Left lung (tissue), 10 donors: Measurements from ENCODE around the gene CALN1. TPM values are rescaled to one million over a fixed set of nuclear protein-coding genes. Genes with fewer than 3 reads are reported as not detected.

Experiments used
- ATAC-seq: fragments of 200-7000 bp; cut with Tn5 transposase; one replicate; pipeline ENCODE4 v1.9.1; 2020; ENCODE audit warnings: moderate library complexity
- DNase-seq, 4 donors: peaks; one replicate each; pipeline ENCODE4 v3.0.0-alpha.2; 2013 to 2020
- H3K27ac ChIP-seq, 2 donors: fragments of 200-600 bp; sonication (generic) in 1 of 2; one replicate each; pipeline versions ENCODE4 v1.5.0 to v1.8.0; 2020 to 2021
- H3K27me3 ChIP-seq, 2 donors: fragments of 200-600 bp; sonication (generic) in 1 of 2; one replicate each; pipeline versions ENCODE4 v1.5.0 to v1.8.0; 2020 to 2021
- H3K36me3 ChIP-seq, 2 donors: fragments of 200-600 bp; sonication (generic) in 1 of 2; one replicate each; pipeline versions ENCODE4 v1.5.0 to v1.8.0; 2020 to 2021
- H3K4me1 ChIP-seq, 2 donors: fragments of 200-600 bp; one replicate each; pipeline ENCODE4 v1.8.0; 2021
- H3K4me3 ChIP-seq, 2 donors: fragments of 200-600 bp; sonication (generic) in 1 of 2; one replicate each; pipeline versions ENCODE4 v1.5.0 to v1.8.0; 2020 to 2021; ENCODE audit warnings: mild to moderate bottlenecking in 1 of 2
- H3K9me3 ChIP-seq, 2 donors: fragments of 200-600 bp; sonication (generic) in 1 of 2; one replicate each; pipeline versions ENCODE4 v1.5.0 to v1.8.0; 2020 to 2021
- CTCF ChIP-seq, 2 donors: fragments of 200-600 bp; sonication (generic) in 1 of 2; IDR thresholded peaks; one replicate each; pipeline versions ENCODE4 v1.5.0 to v1.8.0; 2021; ENCODE audit warnings: antibody characterized with exemption in 2 of 2
- intact Hi-C, 2 donors: fragments of 100-400 bp; cut with DNase I; formaldehyde crosslinking; loops; one replicate each; pipeline versions ENCODE4 v1.11.2 to v1.14.2; 2022
- polyA plus RNA-seq, 6 donors: library from polyadenylated mRNA; unstranded; fragments of 120-200 nt; gene quantifications; one replicate each; pipeline ENCODE4 v1.2.1, GENCODE V29; 2013; ENCODE audit not compliant: insufficient read length in 6 of 6
- total RNA-seq, 2 donors: library from RNA; stranded (reverse); fragmentation: NEBNext Ultra II Directional; extraction: Animal tissue kit (Norgen Biotek cat#: 25700); gene quantifications; one replicate each; pipeline ENCODE4 v1.2.1, GENCODE V29; 2021
- donor health status: DM: no; HTN: yes; CAD: no.
- donor health status: DM: no; HTN: no; CAD: no.

Gene CALN1
- total and polyA plus RNA-seq, 8 donors, result 0.10 to 0.52 (median 0.26) TPM; not detected in 2

GRCh38 chr7:71777278-71777677 is 634.9 kb downstream of the CALN1 start:
- TF ChIP-seq CTCF (IDR thresholded peaks at IDR 0.05), result no peak
- ATAC-seq (no peak), DNase-seq (no peak)
- H3K4me3 ChIP-seq, result no peak overlapping the region
- intact Hi-C loops, result no loop called here
- H3K27ac ChIP-seq, result no peak overlapping the region
- H3K27me3 ChIP-seq, result peaks cover 0 to 4% of the 10 kb centered on the region in 2 donors
- H3K9me3 ChIP-seq, result no peaks in the 10 kb centered on the region
- no peaks in the 10 kb centered on the region for H3K36me3 ChIP-seq
- H3K4me1 ChIP-seq, result no peaks in the 10 kb centered on the region

GRCh38 chr7:71776726-71777125 is 635.4 kb downstream of the CALN1 start:
- Histone ChIP-seq H3K36me3 (no peaks in the 10 kb centered on the region), H3K27ac (no peak overlapping the region), H3K4me1 (no peaks in the 10 kb centered on the region), H3K27me3 (peaks cover 0 to 4% of the 10 kb centered on the region in 2 donors), H3K9me3 (no peaks in the 10 kb centered on the region), H3K4me3 (no peak overlapping the region)
- intact Hi-C loops, result no loop called here
- no peak for ATAC-seq
- no peak for TF ChIP-seq CTCF (IDR thresholded peaks at IDR 0.05)
- no peak for DNase-seq

- Histone ChIP-seq H3K36me3 (no peaks in the 10 kb centered on the region), H3K27me3 (peaks cover 0 to 4% of the 10 kb centered on the region in 2 donors), H3K4me3 (no peak overlapping the region), H3K4me1 (no peaks in the 10 kb centered on the region), H3K27ac (no peak overlapping the region), H3K9me3 (no peaks in the 10 kb centered on the region)
- intact Hi-C loops, result no loop called here
- DNase-seq, result no peak
- TF ChIP-seq CTCF (IDR thresholded peaks at IDR 0.05), result no peak
- ATAC-seq, result no peak
Observed at GRCh38 chr7:71775648-71776047, 636.5 kb downstream of the CALN1 start.

GRCh38 chr7:71772779-71773178 is 639.4 kb downstream of the CALN1 start:
- Histone ChIP-seq H3K27me3 (peaks cover 0 to 4% of the 10 kb centered on the region in 2 donors), H3K36me3 (no peaks in the 10 kb centered on the region), H3K4me1 (no peaks in the 10 kb centered on the region), H3K9me3 (no peaks in the 10 kb centered on the region), H3K4me3 (no peak overlapping the region), H3K27ac (no peak overlapping the region)
- intact Hi-C loops, result no loop called here
- no peak for DNase-seq
- no peak for TF ChIP-seq CTCF (IDR thresholded peaks at IDR 0.05)
- no peak for ATAC-seq

GRCh38 chr7:71770269-71770907 is 641.8 kb downstream of the CALN1 start:
- ATAC-seq (no peak), DNase-seq (no peak)
- Histone ChIP-seq H3K27ac (no peak overlapping the region), H3K36me3 (no peaks in the 10 kb centered on the region), H3K9me3 (no peaks in the 10 kb centered on the region), H3K4me1 (no peaks in the 10 kb centered on the region), H3K4me3 (no peak overlapping the region), H3K27me3 (peaks cover 0 to 4% of the 10 kb centered on the region in 2 donors)
- intact Hi-C loops, result no loop called here
- TF ChIP-seq CTCF (IDR thresholded peaks at IDR 0.05), result no peak
